ENCODE data around the gene NPY. TPM values are rescaled to one million over a fixed set of nuclear protein-coding genes. Genes with fewer than 3 reads are reported as not detected.

The NPY gene
- total and polyA plus RNA-seq, 4 donors: 0.47 TPM; not detected in 3

GRCh38 chr7:24336461-24336860 lies 52.5 kb downstream of the NPY start:
- no peak overlapping the region for H3K27ac ChIP-seq (ENCODE audit: low read depth in 1 of 2, low read length in 2 of 2)
- 50% methylated on average over 8 of the region's 8 CpGs for WGBS
- no peaks in the 10 kb centered on the region for H3K4me1 ChIP-seq (ENCODE audit: control insufficient read depth in 4 of 4, insufficient read depth in 4 of 4, low read length in 3 of 4)
- H3K27me3 ChIP-seq (ENCODE audit: control insufficient read depth in 4 of 4, insufficient read depth in 4 of 4, low read length in 3 of 4): peaks cover 0 to 2% (median 0%) of the 10 kb centered on the region in 4 donors
- no peak for DNase-seq (ENCODE audit: low spot score)
- no peak overlapping the region for H3K9ac ChIP-seq (ENCODE audit: low read depth in 1 of 2, low read length in 2 of 2)
- no peak overlapping the region for H3K4me3 ChIP-seq (ENCODE audit: low read depth in 1 of 3, low read length in 3 of 3)
- H3K9me3 ChIP-seq (ENCODE audit: control insufficient read depth in 4 of 4, low read length in 3 of 4): no peaks in the 10 kb centered on the region
- TF ChIP-seq ATF3 (IDR thresholded peaks at IDR 0.05): no peak
- TF ChIP-seq RAD21 (IDR thresholded peaks at IDR 0.05): no peak
- no peak for TF ChIP-seq GABPA (IDR thresholded peaks at IDR 0.05 in 1 of 2, conservative IDR thresholded peaks at IDR 0.05 in 1 of 2)
- no peak for TF ChIP-seq YY1 (IDR thresholded peaks at IDR 0.05)
- no peak for TF ChIP-seq MAX (IDR thresholded peaks at IDR 0.05)
- TF ChIP-seq REST (IDR thresholded peaks at IDR 0.05): no peak
- TF ChIP-seq EGR1 (IDR thresholded peaks at IDR 0.05; ENCODE audit: low read depth in 2 of 2): no peak
- no peak for TF ChIP-seq HNF4A (conservative IDR thresholded peaks at IDR 0.05)
- H3K36me3 ChIP-seq (ENCODE audit: control insufficient read depth in 4 of 4, insufficient read depth in 3 of 4, low read depth in 1 of 4, low read length in 3 of 4): no peaks in the 10 kb centered on the region

GRCh38 chr7:24337180-24337579 lies 53.2 kb downstream of the NPY start:
- Histone ChIP-seq H3K9ac (ENCODE audit: low read depth in 1 of 2, low read length in 2 of 2) (no peak overlapping the region), H3K4me3 (ENCODE audit: low read depth in 1 of 3, low read length in 3 of 3) (no peak overlapping the region), H3K9me3 (ENCODE audit: control insufficient read depth in 4 of 4, low read length in 3 of 4) (no peaks in the 10 kb centered on the region), H3K4me1 (ENCODE audit: control insufficient read depth in 4 of 4, insufficient read depth in 4 of 4, low read length in 3 of 4) (no peaks in the 10 kb centered on the region), H3K27ac (ENCODE audit: low read depth in 1 of 2, low read length in 2 of 2) (no peak overlapping the region), H3K36me3 (ENCODE audit: control insufficient read depth in 4 of 4, insufficient read depth in 3 of 4, low read depth in 1 of 4, low read length in 3 of 4) (no peaks in the 10 kb centered on the region), H3K27me3 (ENCODE audit: control insufficient read depth in 4 of 4, insufficient read depth in 4 of 4, low read length in 3 of 4) (peaks cover 0 to 2% (median 0%) of the 10 kb centered on the region in 4 donors)
- no peak for TF ChIP-seq JUND (IDR thresholded peaks at IDR 0.05)
- TF ChIP-seq MAX (IDR thresholded peaks at IDR 0.05): no peak
- TF ChIP-seq CTCF (IDR thresholded peaks at IDR 0.05; ENCODE audit: low read depth, low read length, missing input control): no peak
- TF ChIP-seq FOXA2 (IDR thresholded peaks at IDR 0.05): no peak
- no peak for TF ChIP-seq FOXA1 (IDR thresholded peaks at IDR 0.05)
- no peak for TF ChIP-seq GABPA (IDR thresholded peaks at IDR 0.05 in 1 of 2, conservative IDR thresholded peaks at IDR 0.05 in 1 of 2)
- no peak for TF ChIP-seq HNF4A (conservative IDR thresholded peaks at IDR 0.05)
- TF ChIP-seq RXRA (IDR thresholded peaks at IDR 0.05): no peak
- no peak for TF ChIP-seq ATF3 (IDR thresholded peaks at IDR 0.05)
- no peak for TF ChIP-seq HNF4G (IDR thresholded peaks at IDR 0.05)
- no peak for TF ChIP-seq SP1 (IDR thresholded peaks at IDR 0.05)
- no peak for TF ChIP-seq EGR1 (IDR thresholded peaks at IDR 0.05; ENCODE audit: low read depth in 2 of 2)
- no peak for TF ChIP-seq ZBTB33 (IDR thresholded peaks at IDR 0.05)
- TF ChIP-seq REST (IDR thresholded peaks at IDR 0.05): no peak
- no peak for TF ChIP-seq NR2F2 (IDR thresholded peaks at IDR 0.05)
- TF ChIP-seq RAD21 (IDR thresholded peaks at IDR 0.05): no peak
- 37% methylated on average over 6 of the region's 6 CpGs for WGBS
- no peak for DNase-seq (ENCODE audit: low spot score)

Data from liver (tissue), 9 donors.